HG03175 (cell line): ENCODE data around the gene L3HYPDH.

Experiments
- ATAC-seq: cut with Tn5 transposase; IDR thresholded peaks from one replicate; pipeline ENCODE4 v1.9.1; 2021; ENCODE audit warnings: mild to moderate bottlenecking, moderate library complexity; ENCODE audit not compliant: unreplicated experiment

The L3HYPDH gene

DNA sequence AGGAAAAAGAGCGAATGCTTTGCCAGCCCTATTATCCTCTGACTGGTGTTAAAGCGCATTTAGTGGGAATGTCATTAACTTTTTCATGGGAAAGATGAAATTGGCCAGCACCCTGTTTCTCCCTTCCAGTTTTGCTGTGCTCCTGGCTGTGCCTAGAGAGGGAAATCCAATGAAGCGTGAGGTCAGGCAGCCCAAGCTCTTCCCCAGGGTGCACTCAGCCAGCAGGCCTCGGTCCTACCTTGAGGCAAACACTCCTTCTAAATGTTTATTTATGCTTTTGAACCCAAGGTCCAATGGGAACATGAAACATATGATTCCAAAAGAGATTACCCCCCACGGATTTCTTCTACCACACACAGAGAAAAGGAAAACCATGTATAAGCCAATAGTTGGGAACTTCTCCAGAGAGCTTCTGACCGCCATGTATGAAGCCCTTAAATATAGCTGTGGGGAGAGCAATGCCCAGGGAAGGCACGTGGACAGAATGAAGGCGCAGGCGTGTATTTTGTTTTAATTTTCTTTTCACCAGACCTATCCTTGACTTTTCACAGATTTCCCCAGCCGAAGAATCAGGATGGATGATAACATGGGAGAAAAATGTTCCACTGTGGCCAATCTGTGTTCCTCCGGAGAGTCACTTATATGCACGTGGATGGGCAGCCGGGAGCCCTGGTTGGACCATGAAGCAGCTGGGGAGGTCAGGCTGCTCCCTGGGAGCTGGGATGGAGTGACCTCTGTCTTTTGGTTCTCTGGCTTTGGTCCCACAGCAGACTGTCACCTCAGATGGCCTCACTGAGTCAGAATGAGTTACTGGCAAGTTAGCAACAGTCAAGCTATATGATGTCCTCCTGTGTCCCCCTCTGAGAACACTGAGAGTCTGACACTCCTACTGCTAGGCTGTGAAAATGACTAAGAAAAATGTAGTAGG is 56.3 kb downstream of the L3HYPDH start:
- no peak for ATAC-seq

DNA sequence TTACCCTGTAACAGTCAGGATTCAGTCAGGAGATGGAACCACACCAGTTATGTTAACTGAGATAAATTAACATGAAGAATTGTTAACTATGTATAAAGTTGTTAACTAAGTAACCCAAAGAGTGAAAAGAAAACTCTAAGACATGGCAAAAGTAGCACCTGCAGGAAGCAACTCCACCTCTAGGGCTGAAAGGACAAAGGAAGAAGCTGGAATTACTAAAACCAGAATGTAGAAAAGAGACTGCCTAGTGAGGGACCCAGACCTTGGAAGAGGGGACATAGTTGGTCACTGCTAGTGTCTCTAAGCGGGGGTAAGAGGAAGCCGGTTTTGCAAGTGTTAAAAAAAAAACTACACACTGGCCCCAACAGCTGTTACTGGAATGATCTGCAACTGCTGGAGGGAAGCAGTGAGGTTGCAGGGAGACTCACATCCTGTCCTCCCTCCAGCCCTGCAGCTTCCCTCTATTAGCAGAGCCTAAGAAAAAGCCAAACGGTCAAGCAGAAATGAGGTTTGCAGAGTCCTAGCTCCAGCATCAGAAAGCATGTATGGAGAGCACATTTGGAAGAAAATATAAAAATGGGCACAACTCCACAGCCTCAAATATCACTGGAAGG is 58.8 kb downstream of the L3HYPDH start:
- no peak for ATAC-seq

DNA sequence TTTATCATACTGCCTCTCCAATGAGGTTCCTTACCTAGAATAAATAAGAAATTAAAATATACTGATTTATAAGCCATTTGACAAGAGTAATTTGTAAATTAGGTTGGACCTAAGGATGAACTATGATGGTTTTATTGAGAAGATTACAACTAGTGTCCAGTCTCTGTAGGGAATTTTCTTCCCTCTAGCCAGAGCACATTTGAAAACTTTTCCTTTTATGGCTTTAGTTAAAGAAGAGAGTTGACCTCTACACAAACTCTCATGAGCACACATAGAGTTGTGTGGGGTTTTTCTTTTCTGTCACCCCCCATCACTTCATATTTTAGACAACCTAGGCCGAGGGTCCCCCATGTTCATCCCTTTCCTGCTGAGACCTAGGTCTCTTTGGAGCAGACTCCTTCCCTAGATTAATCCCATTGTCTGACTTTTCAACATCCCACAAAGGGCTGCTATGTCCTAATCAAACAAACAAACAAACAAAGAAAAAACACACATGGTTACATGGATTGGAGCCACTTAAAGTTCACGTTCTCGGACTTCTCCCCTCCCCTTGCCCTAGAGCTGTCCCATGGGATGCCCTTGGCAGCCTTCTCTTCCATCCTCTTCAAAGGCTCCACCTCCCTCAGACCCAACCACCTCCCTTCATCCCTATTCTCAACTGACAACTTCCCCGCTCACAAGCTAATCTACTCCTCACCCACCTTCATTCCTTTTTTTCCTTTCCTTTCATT is 59.7 kb downstream of the L3HYPDH start:
- no peak for ATAC-seq
